ENCODE data around the gene MED31. TPM values are rescaled to one million over a fixed set of nuclear protein-coding genes. Genes with fewer than 3 reads are reported as not detected.

The MED31 gene
- polyA plus RNA-seq, 1 donor from 2014 or later = 27.3 TPM

DNA sequence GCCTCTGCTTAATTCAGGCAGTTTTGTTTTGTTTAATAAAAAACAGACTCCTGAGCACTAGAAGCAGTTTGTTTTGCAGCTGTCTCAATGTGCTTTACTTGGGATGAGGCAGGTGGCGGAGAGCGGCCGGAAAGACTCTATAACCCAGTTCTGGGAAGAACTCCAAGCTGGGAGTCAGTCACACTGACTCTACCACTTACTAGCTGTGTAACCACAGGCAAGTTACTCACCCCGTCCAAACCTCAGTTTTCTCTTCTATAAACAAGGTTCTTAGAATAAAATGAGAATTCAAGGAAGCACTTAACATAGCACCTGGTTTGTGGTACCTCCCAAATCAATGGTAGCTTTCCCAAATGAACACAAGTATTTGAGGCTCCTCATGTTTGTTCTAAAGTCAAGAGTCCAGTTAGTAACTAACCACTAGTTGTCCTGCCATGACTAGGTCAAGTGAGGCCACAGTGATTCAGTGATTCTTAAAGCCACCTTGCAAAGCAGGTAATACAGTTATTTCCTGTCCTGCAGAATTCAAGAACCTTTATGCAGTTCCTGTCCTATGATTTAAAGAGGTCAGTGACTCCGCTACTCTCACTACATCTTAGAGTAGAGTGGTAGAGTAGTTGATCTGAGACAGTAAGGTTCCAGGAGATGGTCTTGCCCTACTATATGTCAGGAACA is 7.8 kb downstream of the MED31 start:
- no peaks in the 10 kb centered on the region for H3K27me3 ChIP-seq (ENCODE audit: insufficient read depth, low read depth, low read length)
- TF ChIP-seq TAF1 (IDR thresholded peaks at IDR 0.05; ENCODE audit: low read depth) = no peak
- no peak for TF ChIP-seq MXI1 (conservative IDR thresholded peaks at IDR 0.05; ENCODE audit: poor library complexity, severe bottlenecking)
- TF ChIP-seq, protein P1, sequence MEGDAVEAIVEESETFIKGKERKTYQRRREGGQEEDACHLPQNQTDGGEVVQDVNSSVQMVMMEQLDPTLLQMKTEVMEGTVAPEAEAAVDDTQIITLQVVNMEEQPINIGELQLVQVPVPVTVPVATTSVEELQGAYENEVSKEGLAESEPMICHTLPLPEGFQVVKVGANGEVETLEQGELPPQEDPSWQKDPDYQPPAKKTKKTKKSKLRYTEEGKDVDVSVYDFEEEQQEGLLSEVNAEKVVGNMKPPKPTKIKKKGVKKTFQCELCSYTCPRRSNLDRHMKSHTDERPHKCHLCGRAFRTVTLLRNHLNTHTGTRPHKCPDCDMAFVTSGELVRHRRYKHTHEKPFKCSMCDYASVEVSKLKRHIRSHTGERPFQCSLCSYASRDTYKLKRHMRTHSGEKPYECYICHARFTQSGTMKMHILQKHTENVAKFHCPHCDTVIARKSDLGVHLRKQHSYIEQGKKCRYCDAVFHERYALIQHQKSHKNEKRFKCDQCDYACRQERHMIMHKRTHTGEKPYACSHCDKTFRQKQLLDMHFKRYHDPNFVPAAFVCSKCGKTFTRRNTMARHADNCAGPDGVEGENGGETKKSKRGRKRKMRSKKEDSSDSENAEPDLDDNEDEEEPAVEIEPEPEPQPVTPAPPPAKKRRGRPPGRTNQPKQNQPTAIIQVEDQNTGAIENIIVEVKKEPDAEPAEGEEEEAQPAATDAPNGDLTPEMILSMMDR (IDR thresholded peaks at IDR 0.05; ENCODE audit: poor library complexity, severe bottlenecking) = no peak
- TF ChIP-seq POLR2AphosphoS5 (IDR thresholded peaks at IDR 0.05) = no peak
- TF ChIP-seq, protein P2, sequence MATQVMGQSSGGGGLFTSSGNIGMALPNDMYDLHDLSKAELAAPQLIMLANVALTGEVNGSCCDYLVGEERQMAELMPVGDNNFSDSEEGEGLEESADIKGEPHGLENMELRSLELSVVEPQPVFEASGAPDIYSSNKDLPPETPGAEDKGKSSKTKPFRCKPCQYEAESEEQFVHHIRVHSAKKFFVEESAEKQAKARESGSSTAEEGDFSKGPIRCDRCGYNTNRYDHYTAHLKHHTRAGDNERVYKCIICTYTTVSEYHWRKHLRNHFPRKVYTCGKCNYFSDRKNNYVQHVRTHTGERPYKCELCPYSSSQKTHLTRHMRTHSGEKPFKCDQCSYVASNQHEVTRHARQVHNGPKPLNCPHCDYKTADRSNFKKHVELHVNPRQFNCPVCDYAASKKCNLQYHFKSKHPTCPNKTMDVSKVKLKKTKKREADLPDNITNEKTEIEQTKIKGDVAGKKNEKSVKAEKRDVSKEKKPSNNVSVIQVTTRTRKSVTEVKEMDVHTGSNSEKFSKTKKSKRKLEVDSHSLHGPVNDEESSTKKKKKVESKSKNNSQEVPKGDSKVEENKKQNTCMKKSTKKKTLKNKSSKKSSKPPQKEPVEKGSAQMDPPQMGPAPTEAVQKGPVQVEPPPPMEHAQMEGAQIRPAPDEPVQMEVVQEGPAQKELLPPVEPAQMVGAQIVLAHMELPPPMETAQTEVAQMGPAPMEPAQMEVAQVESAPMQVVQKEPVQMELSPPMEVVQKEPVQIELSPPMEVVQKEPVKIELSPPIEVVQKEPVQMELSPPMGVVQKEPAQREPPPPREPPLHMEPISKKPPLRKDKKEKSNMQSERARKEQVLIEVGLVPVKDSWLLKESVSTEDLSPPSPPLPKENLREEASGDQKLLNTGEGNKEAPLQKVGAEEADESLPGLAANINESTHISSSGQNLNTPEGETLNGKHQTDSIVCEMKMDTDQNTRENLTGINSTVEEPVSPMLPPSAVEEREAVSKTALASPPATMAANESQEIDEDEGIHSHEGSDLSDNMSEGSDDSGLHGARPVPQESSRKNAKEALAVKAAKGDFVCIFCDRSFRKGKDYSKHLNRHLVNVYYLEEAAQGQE (IDR thresholded peaks at IDR 0.05; ENCODE audit: borderline replicate concordance) = no peak
- no peak for TF ChIP-seq EZH2 (IDR thresholded peaks at IDR 0.05; ENCODE audit: borderline replicate concordance, insufficient read depth, low read length, poor library complexity, severe bottlenecking)
- TF ChIP-seq RAD21 (conservative IDR thresholded peaks at IDR 0.05) = no peak
- TF ChIP-seq EP300 (conservative IDR thresholded peaks at IDR 0.05; ENCODE audit: poor library complexity, severe bottlenecking) = no peak
- no peak for TF ChIP-seq SMC3 (conservative IDR thresholded peaks at IDR 0.05; ENCODE audit: poor library complexity)
- H3K36me3 ChIP-seq (ENCODE audit: insufficient read depth, low read length) = no peaks in the 10 kb centered on the region
- H3F3A ChIP-seq (ENCODE audit: insufficient read depth, low read length, poor library complexity, severe bottlenecking) = peaks cover 4% of the 10 kb centered on the region
- no peak overlapping the region for H3K4me2 ChIP-seq (ENCODE audit: low read length)
- no peaks in the 10 kb centered on the region for H3K9me3 ChIP-seq (ENCODE audit: low read length)
- no peak overlapping the region for H3K4me3 ChIP-seq (ENCODE audit: low read length)
- H3K9ac ChIP-seq (ENCODE audit: low read length) = no peak overlapping the region
- no peaks in the 10 kb centered on the region for H3K9me2 ChIP-seq (ENCODE audit: insufficient read depth, low read length)
- no peak overlapping the region for H2AFZ ChIP-seq (ENCODE audit: low read depth, low read length)
- H3K79me2 ChIP-seq (replicated peaks; ENCODE audit: insufficient read depth, low read length) = peaks cover 41% of the 10 kb centered on the region
- no peaks in the 10 kb centered on the region for H4K20me1 ChIP-seq (ENCODE audit: insufficient read depth)
- H3K27ac ChIP-seq (ENCODE audit: low read length) = no peak overlapping the region

DNA sequence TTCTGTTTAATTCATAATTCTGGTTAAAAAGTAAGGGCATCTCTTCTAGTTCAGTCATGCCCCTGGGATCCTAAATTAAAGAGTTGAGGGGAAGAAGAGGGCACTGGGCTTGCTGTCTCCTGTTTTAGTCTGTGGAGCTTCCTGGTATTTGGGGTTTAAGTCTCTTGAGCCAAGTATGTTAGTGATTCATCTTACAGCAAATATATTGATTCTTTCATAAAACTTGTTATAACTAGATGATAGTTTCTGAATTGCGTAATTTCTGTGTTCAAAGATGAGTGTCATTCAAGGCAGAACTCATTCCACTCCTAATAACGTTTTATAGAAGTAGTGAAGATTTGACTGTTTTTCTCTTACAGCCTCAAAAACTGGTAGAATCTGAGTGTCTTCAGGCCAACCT is 8.8 kb downstream of the MED31 start:
- Histone ChIP-seq H3F3A (ENCODE audit: insufficient read depth, low read length, poor library complexity, severe bottlenecking) (peaks cover 4% of the 10 kb centered on the region), H4K20me1 (ENCODE audit: insufficient read depth) (no peaks in the 10 kb centered on the region), H3K36me3 (ENCODE audit: insufficient read depth, low read length) (no peaks in the 10 kb centered on the region), H3K9me3 (ENCODE audit: low read length) (no peaks in the 10 kb centered on the region), H2AFZ (ENCODE audit: low read depth, low read length) (no peak overlapping the region), H3K27ac (ENCODE audit: low read length) (no peak overlapping the region), H3K4me2 (ENCODE audit: low read length) (no peak overlapping the region), H3K27me3 (ENCODE audit: insufficient read depth, low read depth, low read length) (no peaks in the 10 kb centered on the region), H3K9ac (ENCODE audit: low read length) (no peak overlapping the region), H3K4me3 (ENCODE audit: low read length) (no peak overlapping the region), H3K79me2 (replicated peaks; ENCODE audit: insufficient read depth, low read length) (peaks cover 33% of the 10 kb centered on the region), H3K9me2 (ENCODE audit: insufficient read depth, low read length) (no peaks in the 10 kb centered on the region)
- TF ChIP-seq RAD21 (conservative IDR thresholded peaks at IDR 0.05) (no peak), SMC3 (conservative IDR thresholded peaks at IDR 0.05; ENCODE audit: poor library complexity) (no peak), POLR2AphosphoS5 (IDR thresholded peaks at IDR 0.05) (no peak), EZH2 (IDR thresholded peaks at IDR 0.05; ENCODE audit: borderline replicate concordance, insufficient read depth, low read length, poor library complexity, severe bottlenecking) (no peak), EP300 (conservative IDR thresholded peaks at IDR 0.05; ENCODE audit: poor library complexity, severe bottlenecking) (no peak), MXI1 (conservative IDR thresholded peaks at IDR 0.05; ENCODE audit: poor library complexity, severe bottlenecking) (no peak), TAF1 (IDR thresholded peaks at IDR 0.05; ENCODE audit: low read depth) (no peak)
- TF ChIP-seq, protein P1 (IDR thresholded peaks at IDR 0.05; ENCODE audit: poor library complexity, severe bottlenecking) = no peak
- TF ChIP-seq, protein P2 (IDR thresholded peaks at IDR 0.05; ENCODE audit: borderline replicate concordance) = no peak

All from neural cell (in vitro differentiated cells).